ENCODE measurements around the gene VDR. TPM values are rescaled to one million over a fixed set of nuclear protein-coding genes. Genes with fewer than 3 reads are reported as not detected.
"Not testable (repeated sequence)": the region's sequence is repeated elsewhere in the genome, so short reads cannot be mapped to it uniquely, and the experiment has no call there.

Gene VDR
- total RNA-seq, 1 donor from 2014 or later, result 6.7 TPM

GRCh38 chr12:47811072-47811396 is 93.8 kb downstream of the VDR start:
- no peak for DNase-seq (ENCODE audit: low read depth)
- no peak overlapping the region for H3K4me3 ChIP-seq (ENCODE audit: low read depth, low read length)
- no peak for TF ChIP-seq CTCF (conservative IDR thresholded peaks at IDR 0.05; ENCODE audit: low read depth, low read length)

- DNase-seq (ENCODE audit: low read depth); H3K4me3 ChIP-seq (ENCODE audit: low read depth, low read length): not testable (repeated sequence)
Observed at GRCh38 chr12:47809518-47809917, 95.3 kb downstream of the VDR start.

- no peak overlapping the region for H3K4me3 ChIP-seq (ENCODE audit: low read depth, low read length)
- no peak for DNase-seq (ENCODE audit: low read depth)
- TF ChIP-seq CTCF (conservative IDR thresholded peaks at IDR 0.05; ENCODE audit: low read depth, low read length), result peak; percentile 27
Observed at GRCh38 chr12:47808574-47809365, 96.0 kb downstream of the VDR start.

- H3K4me3 ChIP-seq (ENCODE audit: low read depth, low read length), result no peak overlapping the region
- no peak for TF ChIP-seq CTCF (conservative IDR thresholded peaks at IDR 0.05; ENCODE audit: low read depth, low read length)
- no peak for DNase-seq (ENCODE audit: low read depth)
Observed at GRCh38 chr12:47808050-47808449, 96.7 kb downstream of the VDR start.

GRCh38 chr12:47807338-47807737 is 97.5 kb downstream of the VDR start:
- no peak for TF ChIP-seq CTCF (conservative IDR thresholded peaks at IDR 0.05; ENCODE audit: low read depth, low read length)
- no peak overlapping the region for H3K4me3 ChIP-seq (ENCODE audit: low read depth, low read length)
- DNase-seq (ENCODE audit: low read depth), result no peak

GRCh38 chr12:47805417-47805816 is 99.4 kb downstream of the VDR start:
- no peak overlapping the region for H3K4me3 ChIP-seq (ENCODE audit: low read depth, low read length)
- no peak for DNase-seq (ENCODE audit: low read depth)
- TF ChIP-seq CTCF (conservative IDR thresholded peaks at IDR 0.05; ENCODE audit: low read depth, low read length), result no peak

GRCh38 chr12:47804171-47804570 is 100.6 kb downstream of the VDR start:
- H3K4me3 ChIP-seq (ENCODE audit: low read depth, low read length), result no peak overlapping the region
- DNase-seq (ENCODE audit: low read depth), result no peak
- TF ChIP-seq CTCF (conservative IDR thresholded peaks at IDR 0.05; ENCODE audit: low read depth, low read length), result no peak
